ENCODE results near the gene PDIA2. TPM values are rescaled to one million over a fixed set of nuclear protein-coding genes. Genes with fewer than 3 reads are reported as not detected.

The PDIA2 gene
- total RNA-seq, 1 donor from 2014 or later: 0.96 TPM

DNA sequence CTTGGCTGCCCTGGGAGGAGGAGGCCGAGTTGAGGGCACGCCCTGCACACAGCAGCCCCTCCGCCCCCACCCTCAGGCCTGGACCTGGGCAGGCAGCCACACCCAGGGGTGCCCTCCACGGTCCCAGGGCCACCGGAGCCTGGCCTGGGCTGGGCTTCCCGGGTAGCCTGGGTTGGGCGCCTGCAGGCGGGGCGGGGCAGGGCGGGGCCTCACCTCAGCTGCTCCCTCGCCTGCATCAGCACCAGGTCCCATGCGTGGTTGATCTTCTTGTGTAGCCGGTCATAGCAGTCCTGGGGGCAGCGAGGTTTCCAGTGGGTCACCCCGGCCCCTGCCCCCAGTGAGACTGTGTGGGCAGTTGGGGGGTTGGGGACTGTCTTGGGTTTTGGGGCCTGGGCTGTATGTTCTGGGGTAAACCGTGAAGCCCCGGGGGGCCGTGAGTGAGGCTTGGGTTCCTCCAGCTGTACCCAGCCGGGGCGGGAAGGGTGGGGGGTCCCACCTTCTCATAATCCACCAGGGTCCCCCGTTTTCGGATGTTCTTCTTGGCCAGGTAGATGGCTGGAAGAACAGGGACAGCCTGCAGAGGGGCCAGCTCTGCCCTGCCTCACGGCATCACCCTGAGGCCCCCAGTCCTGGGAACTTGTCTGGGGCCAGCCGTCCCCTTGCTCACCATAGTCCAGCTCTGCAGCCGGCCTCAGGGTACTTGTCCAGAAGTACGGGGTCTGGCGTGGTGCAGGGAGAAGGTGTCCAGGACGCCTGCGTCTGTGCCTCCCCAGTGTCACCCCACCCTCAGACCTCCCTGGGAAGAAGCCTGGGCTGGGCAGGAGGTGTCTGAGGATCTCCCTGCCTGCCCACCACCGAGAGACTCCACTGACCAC is 9.2 kb upstream of the PDIA2 start:
- DNase-seq (peak; percentile 63), ATAC-seq (no peak)
- Histone ChIP-seq H3K36me3 (no peaks in the 10 kb centered on the region), H3K4me3 (no peak overlapping the region), H3K9me3 (no peaks in the 10 kb centered on the region), H3K27ac (no peak overlapping the region), H3K4me1 (no peaks in the 10 kb centered on the region), H3K27me3 (peaks cover 13% of the 10 kb centered on the region)
- no peak for TF ChIP-seq CTCF (IDR thresholded peaks at IDR 0.05)
- intact Hi-C loops (cut with DNase I): no loop called here

DNA sequence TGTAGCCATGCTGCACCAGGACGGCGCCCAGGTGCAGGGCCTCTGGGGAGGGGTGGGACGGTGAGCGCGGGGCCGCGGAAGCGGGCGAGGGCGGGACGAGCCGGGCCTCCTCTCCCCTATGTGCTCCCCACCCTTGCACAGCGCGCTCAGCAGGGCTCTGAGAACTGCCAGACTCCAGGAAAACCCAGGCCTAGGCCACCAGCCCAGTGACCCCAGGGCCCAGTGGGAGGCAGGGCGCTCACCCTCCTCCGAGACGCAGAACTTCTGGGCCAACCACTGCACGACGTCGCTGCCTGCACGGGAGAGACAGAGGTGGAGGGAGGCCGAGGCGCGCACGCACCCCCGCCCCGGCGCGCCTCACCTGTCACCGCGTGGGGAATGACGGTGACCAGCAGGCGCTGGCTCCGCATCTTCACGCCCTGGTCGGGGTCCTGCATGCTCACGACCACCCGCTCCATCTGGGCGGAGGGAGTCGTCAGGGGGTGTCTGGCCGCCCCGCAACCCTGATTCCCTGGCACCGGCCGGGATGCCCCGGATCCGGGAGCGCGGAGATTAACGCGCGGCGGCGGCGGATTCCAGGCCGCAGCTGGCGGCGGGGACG is 7.8 kb upstream of the PDIA2 start:
- Histone ChIP-seq H3K27ac (no peak overlapping the region), H3K27me3 (peaks cover 22% of the 10 kb centered on the region), H3K36me3 (no peaks in the 10 kb centered on the region), H3K9me3 (no peaks in the 10 kb centered on the region), H3K4me1 (no peaks in the 10 kb centered on the region), H3K4me3 (peak overlapping the region; percentile 54)
- no peak for TF ChIP-seq CTCF (IDR thresholded peaks at IDR 0.05)
- intact Hi-C loops (cut with DNase I): no loop called here
- ATAC-seq (peak; percentile 4), DNase-seq (peak; percentile 63)

GRCh38 chr16:275786-276232 is 7.2 kb upstream of the PDIA2 start, which contains the start of gene RGS11:
Gene RGS11, minus strand, starts transcription at chr16:275944. Its CDS starts 33 bp downstream, at chr16:275911.
- Histone ChIP-seq H3K36me3 (no peaks in the 10 kb centered on the region), H3K9me3 (no peaks in the 10 kb centered on the region), H3K4me3 (peak within 1 kb of the TSS; percentile 54), H3K27me3 (peaks cover 24% of the 10 kb centered on the region), H3K4me1 (peaks cover 2% of the 10 kb centered on the region), H3K27ac (no peak within 1 kb of the TSS)
- TF ChIP-seq CTCF (IDR thresholded peaks at IDR 0.05): no peak
- DNase-seq (peak; percentile 61), ATAC-seq (no peak)
- intact Hi-C loops (cut with DNase I): no loop called here

DNA sequence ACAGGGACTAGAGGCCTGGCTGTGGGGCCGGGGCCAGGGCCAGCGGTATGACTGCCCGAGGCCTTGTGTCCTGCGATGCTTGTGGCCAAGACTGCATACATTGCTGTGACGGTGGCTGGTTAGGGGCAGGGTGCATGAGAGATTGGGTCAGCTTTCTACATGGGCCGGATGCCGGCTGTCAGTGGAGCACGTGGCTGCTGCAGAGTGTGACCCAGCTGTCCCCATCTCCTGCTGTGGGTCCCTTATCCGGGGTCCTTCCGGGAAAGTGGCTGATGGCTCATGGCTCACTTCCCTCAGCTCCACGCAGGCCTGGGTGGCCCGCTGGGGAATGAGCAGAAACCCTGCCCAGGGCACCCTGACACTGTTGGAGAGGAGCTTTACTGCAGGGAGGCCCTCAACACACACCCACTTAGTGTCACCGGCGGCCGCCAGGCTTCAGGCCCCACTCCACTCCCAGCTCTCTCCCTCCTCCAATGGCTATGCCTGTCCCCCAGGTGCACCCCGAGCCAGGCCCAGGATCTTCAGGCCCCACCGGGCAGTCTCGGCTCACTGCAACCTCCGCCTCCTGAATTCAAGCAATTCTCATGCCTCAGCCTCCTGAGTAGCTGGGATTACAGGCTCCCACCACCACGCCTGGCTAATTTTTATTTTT is 6.4 kb upstream of the PDIA2 start:
- Histone ChIP-seq H3K27me3 (peaks cover 32% of the 10 kb centered on the region), H3K9me3 (no peaks in the 10 kb centered on the region), H3K36me3 (no peaks in the 10 kb centered on the region), H3K4me3 (peak overlapping the region; percentile 54), H3K27ac (no peak overlapping the region), H3K4me1 (peaks cover 9% of the 10 kb centered on the region)
- intact Hi-C loops (cut with DNase I): no loop called here
- DNase-seq (no peak), ATAC-seq (no peak)
- TF ChIP-seq CTCF (IDR thresholded peaks at IDR 0.05): no peak

DNA sequence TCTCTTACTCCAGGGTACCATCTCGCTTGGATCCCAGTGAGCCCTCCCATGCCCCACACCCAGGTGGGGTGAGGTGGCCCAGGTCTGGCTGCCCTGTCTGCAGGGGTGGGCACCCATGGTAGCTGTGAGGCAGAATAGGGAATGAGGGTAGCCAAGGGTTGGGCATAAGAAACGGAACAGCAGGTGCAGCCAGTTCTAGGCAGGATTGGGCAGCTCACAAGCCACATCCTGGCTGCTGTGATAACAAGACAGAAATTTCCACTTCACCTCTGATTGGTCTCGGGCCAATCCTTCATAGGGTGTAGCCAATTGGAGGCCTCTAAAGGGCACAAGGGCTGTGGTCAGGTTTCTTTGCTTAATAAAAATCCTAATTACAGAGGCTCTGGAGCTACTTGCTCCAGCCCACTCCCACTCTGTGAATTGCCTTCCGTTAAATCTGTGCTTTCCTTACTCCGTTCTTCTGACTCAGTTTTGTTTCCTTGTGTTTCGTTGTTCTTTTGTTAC is 4.0 kb upstream of the PDIA2 start:
- Histone ChIP-seq H3K4me1 (peaks cover 9% of the 10 kb centered on the region), H3K36me3 (no peaks in the 10 kb centered on the region), H3K9me3 (no peaks in the 10 kb centered on the region), H3K4me3 (no peak overlapping the region), H3K27me3 (peaks cover 41% of the 10 kb centered on the region), H3K27ac (no peak overlapping the region)
- intact Hi-C loops (cut with DNase I): no loop called here
- no peak for TF ChIP-seq CTCF (IDR thresholded peaks at IDR 0.05)
- DNase-seq (no peak), ATAC-seq (peak; percentile 7)
